Small intestine (tissue), 7 donors: ENCODE data around the gene FBF1. TPM values are rescaled to one million over a fixed set of nuclear protein-coding genes. Genes with fewer than 3 reads are reported as not detected.
A peak's percentile ranks its signal among the peaks of the same experiment; 100 is the strongest.
"Not testable (repeated sequence)": the region's sequence is repeated elsewhere in the genome, so short reads cannot be mapped to it uniquely, and the experiment has no call there.

Experiments
- DNase-seq, 2 donors: peaks; one replicate each; pipeline versions ENCODE4 v3.0.0 to v3.0.0-alpha.2; 2013
- FAIRE-seq: peaks from 2 replicates; lab custom pipeline; 2012; peaks lifted over from hg19 to GRCh38; lab: Jason Lieb, UNC
- H3K27ac ChIP-seq, 3 donors: one replicate each; pipeline ENCODE4 v1.5.1; 2013; ENCODE audit warnings: low read length in 2 of 3, mild to moderate bottlenecking in 2 of 3, control low read depth in 1 of 3, inconsistent platforms in 1 of 3, low read depth in 1 of 3, moderate library complexity in 1 of 3
- H3K27me3 ChIP-seq, 3 donors: one replicate each; pipeline ENCODE4 v1.6.1; 2013; ENCODE audit warnings: low read length in 3 of 3, inconsistent platforms in 1 of 3; ENCODE audit not compliant: control insufficient read depth in 3 of 3, insufficient read depth in 3 of 3
- H3K36me3 ChIP-seq, 3 donors: one replicate each; pipeline ENCODE4 v1.6.1; 2013; ENCODE audit warnings: low read length in 3 of 3, inconsistent platforms in 1 of 3, low read depth in 1 of 3, mild to moderate bottlenecking in 1 of 3, moderate library complexity in 1 of 3; ENCODE audit not compliant: control insufficient read depth in 3 of 3, insufficient read depth in 2 of 3
- H3K4me1 ChIP-seq, 3 donors: one replicate each; pipeline ENCODE4 v1.6.1; 2013; ENCODE audit warnings: low read length in 2 of 3, inconsistent platforms in 1 of 3, low read depth in 1 of 3, mild to moderate bottlenecking in 1 of 3, moderate library complexity in 1 of 3; ENCODE audit not compliant: control insufficient read depth in 3 of 3, insufficient read depth in 2 of 3
- H3K4me3 ChIP-seq, 3 donors: one replicate each; pipeline ENCODE4 v1.5.1; 2013; ENCODE audit warnings: low read length in 3 of 3, control low read depth in 1 of 3, inconsistent platforms in 1 of 3, low read depth in 1 of 3, mild to moderate bottlenecking in 1 of 3, moderate library complexity in 1 of 3
- H3K9me3 ChIP-seq, 2 donors: one replicate each; pipeline ENCODE4 v1.6.1; 2013; ENCODE audit warnings: low read depth in 1 of 2, low read length in 1 of 2; ENCODE audit not compliant: control insufficient read depth in 2 of 2, insufficient read depth in 1 of 2
- WGBS, 3 donors: extraction: QIAGEN DNeasy Blood & Tissue Kit; methylation state at CpG; one replicate each; pipeline ENCODE4 v1.1.7; 2013; 5-methylcytosine and 5-hydroxymethylcytosine counted together
- polyA plus RNA-seq, 4 donors: library from polyadenylated mRNA; stranded (reverse) in 3 of 4; unstranded in 1 of 4; fragments of 200-250 nt in 3 of 4; fragments of 120-200 nt in 1 of 4; gene quantifications; one replicate each; pipeline versions ENCODE4 v1.2.1 to v1.2.3, GENCODE V29; 2013
- donor health status: healthy with polysubstance abuse.
- donor health status: control.
- donor health status: control.
- donor health status: Bipolar disorder and iron deficiency.
- donor health status: healthy.

Gene FBF1
- polyA plus RNA-seq, 4 donors, result 2.2 to 45.7 (median 5.4) TPM

GRCh38 chr17:75876190-75876937 is 64.5 kb downstream of the FBF1 start:
- H3K27ac ChIP-seq, result peak overlapping the region; percentile 81 to 94 (median 93)
- H3K9me3 ChIP-seq, result no peaks in the 10 kb centered on the region
- DNase-seq, result peak; percentile 48 to 77
- WGBS, 3 donors, result 4 to 12% (median 7%) methylated on average over 26 of the region's 26 CpGs
- peaks cover 0 to 12% (median 0%) of the 10 kb centered on the region in 3 donors for H3K27me3 ChIP-seq
- peak overlapping the region; percentile 63 to 66 (median 65) for H3K4me3 ChIP-seq
- H3K4me1 ChIP-seq, result peaks cover 0 to 32% (median 6%) of the 10 kb centered on the region in 3 donors
- no peak for FAIRE-seq
- peaks cover 0 to 28% (median 0%) of the 10 kb centered on the region in 3 donors for H3K36me3 ChIP-seq

- H3K27ac ChIP-seq, result peak overlapping the region; percentile 81 to 94 (median 93)
- peaks cover 0 to 12% (median 0%) of the 10 kb centered on the region in 3 donors for H3K27me3 ChIP-seq
- peak overlapping the region; percentile 63 to 66 (median 65) for H3K4me3 ChIP-seq
- 35 to 48% (median 47%) methylated on average over 5 of the region's 5 CpGs for WGBS, 3 donors
- peaks cover 0 to 32% (median 6%) of the 10 kb centered on the region in 3 donors for H3K4me1 ChIP-seq
- DNase-seq (no peak), FAIRE-seq (no peak)
- H3K9me3 ChIP-seq, result no peaks in the 10 kb centered on the region
- peaks cover 0 to 28% (median 0%) of the 10 kb centered on the region in 3 donors for H3K36me3 ChIP-seq
Measured at GRCh38 chr17:75875940-75876189, 65.0 kb downstream of the FBF1 start.

GRCh38 chr17:75875182-75875939 is 65.5 kb downstream of the FBF1 start:
- H3K4me1 ChIP-seq, result peaks cover 0 to 32% (median 6%) of the 10 kb centered on the region in 3 donors
- peak overlapping the region in 2 of 3 donors; percentile 81 to 94 for H3K27ac ChIP-seq
- no peaks in the 10 kb centered on the region for H3K9me3 ChIP-seq
- no peak for FAIRE-seq
- no peak for DNase-seq
- peaks cover 0 to 12% (median 0%) of the 10 kb centered on the region in 3 donors for H3K27me3 ChIP-seq
- H3K4me3 ChIP-seq, result peak overlapping the region in 1 of 3 donors; percentile 65
- peaks cover 0 to 28% (median 0%) of the 10 kb centered on the region in 3 donors for H3K36me3 ChIP-seq
- 54 to 63% (median 54%) methylated on average over 10 to 18 of the region's 18 CpGs for WGBS, 3 donors

- H3K9me3 ChIP-seq, result no peaks in the 10 kb centered on the region
- H3K4me1 ChIP-seq, result peaks cover 0 to 35% (median 6%) of the 10 kb centered on the region in 3 donors
- DNase-seq, result no peak
Measured at GRCh38 chr17:75874323-75875181, 66.3 kb downstream of the FBF1 start.

GRCh38 chr17:75873587-75874322 is 67.1 kb downstream of the FBF1 start:
- FAIRE-seq (no peak), DNase-seq (no peak)
- Histone ChIP-seq H3K9me3 (no peaks in the 10 kb centered on the region), H3K36me3 (peaks cover 0 to 28% (median 0%) of the 10 kb centered on the region in 3 donors), H3K27me3 (peaks cover 0 to 2% (median 0%) of the 10 kb centered on the region in 3 donors), H3K27ac (peak overlapping the region in 1 of 3 donors; percentile 85), H3K4me1 (peaks cover 0 to 38% (median 6%) of the 10 kb centered on the region in 3 donors), H3K4me3 (no peak overlapping the region)
- whole genome bisulfite sequencing, 3 donors, result 65 to 80% (median 80%) methylated on average over 11 of the region's 11 CpGs

More at GRCh38 chr17:75874323-75875181, 66.3 kb downstream of the FBF1 start:
- no peak for FAIRE-seq
- peaks cover 0 to 28% (median 0%) of the 10 kb centered on the region in 3 donors for H3K36me3 ChIP-seq
- no peak overlapping the region for H3K4me3 ChIP-seq
- H3K27me3 ChIP-seq, result peaks cover 0 to 9% (median 0%) of the 10 kb centered on the region in 3 donors
- WGBS, 3 donors, result 91 to 95% (median 92%) methylated on average over 38 of the region's 38 CpGs
- peak overlapping the region in 1 of 3 donors; percentile 85 for H3K27ac ChIP-seq

GRCh38 chr17:75872434-75873351 is 68.1 kb downstream of the FBF1 start:
- Histone ChIP-seq H3K27ac (peak overlapping the region; percentile 9 to 85 (median 67)), H3K27me3 (no peaks in the 10 kb centered on the region), H3K36me3 (peaks cover 0 to 28% (median 0%) of the 10 kb centered on the region in 3 donors), H3K9me3 (no peaks in the 10 kb centered on the region), H3K4me1 (peaks cover 0 to 38% (median 6%) of the 10 kb centered on the region in 3 donors), H3K4me3 (no peak overlapping the region)
- DNase-seq (peak; percentile 61 to 62), FAIRE-seq (no peak)
- 43 to 54% (median 44%) methylated on average over 13 of the region's 13 CpGs for WGBS, 3 donors

- peaks cover 0 to 14% (median 0%) of the 10 kb centered on the region in 3 donors for H3K36me3 ChIP-seq
- not testable (repeated sequence) for DNase-seq, H3K4me3 ChIP-seq, H3K27me3 ChIP-seq, H3K9me3 ChIP-seq, FAIRE-seq
- H3K27ac ChIP-seq, result peak overlapping the region in 1 of 3 donors; percentile 88
- H3K4me1 ChIP-seq, result peaks cover 0 to 15% (median 6%) of the 10 kb centered on the region in 3 donors
- WGBS, 3 donors, result 68 to 75% (median 75%) methylated on average over 10 of the region's 10 CpGs
Measured at GRCh38 chr17:75870228-75870627, 70.6 kb downstream of the FBF1 start.
